ENCODE data around the gene PLEK.

DNA sequence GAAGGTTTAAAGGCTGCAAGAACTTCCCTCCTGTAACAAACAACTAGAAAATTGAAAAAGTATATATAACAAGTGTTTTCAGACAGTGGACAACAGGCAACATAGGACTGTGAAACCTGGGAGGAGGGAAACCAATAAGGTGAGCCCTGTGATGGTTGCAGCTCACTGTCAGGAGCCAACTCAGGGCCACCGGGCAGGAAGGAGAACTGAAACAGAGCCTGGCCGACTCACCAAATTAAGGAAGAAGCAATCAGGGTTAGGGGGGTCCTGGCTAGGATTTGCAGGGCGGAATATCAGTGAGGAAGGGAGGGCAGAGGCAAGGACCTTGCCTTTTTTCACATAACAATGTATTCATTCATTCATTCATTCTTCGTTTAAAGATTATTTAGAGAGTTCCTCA, 23.5 kb upstream of the PLEK start:
- TF ChIP-seq POLR2A (IDR thresholded peaks at IDR 0.05) = no peak
- TF ChIP-seq, protein P1, sequence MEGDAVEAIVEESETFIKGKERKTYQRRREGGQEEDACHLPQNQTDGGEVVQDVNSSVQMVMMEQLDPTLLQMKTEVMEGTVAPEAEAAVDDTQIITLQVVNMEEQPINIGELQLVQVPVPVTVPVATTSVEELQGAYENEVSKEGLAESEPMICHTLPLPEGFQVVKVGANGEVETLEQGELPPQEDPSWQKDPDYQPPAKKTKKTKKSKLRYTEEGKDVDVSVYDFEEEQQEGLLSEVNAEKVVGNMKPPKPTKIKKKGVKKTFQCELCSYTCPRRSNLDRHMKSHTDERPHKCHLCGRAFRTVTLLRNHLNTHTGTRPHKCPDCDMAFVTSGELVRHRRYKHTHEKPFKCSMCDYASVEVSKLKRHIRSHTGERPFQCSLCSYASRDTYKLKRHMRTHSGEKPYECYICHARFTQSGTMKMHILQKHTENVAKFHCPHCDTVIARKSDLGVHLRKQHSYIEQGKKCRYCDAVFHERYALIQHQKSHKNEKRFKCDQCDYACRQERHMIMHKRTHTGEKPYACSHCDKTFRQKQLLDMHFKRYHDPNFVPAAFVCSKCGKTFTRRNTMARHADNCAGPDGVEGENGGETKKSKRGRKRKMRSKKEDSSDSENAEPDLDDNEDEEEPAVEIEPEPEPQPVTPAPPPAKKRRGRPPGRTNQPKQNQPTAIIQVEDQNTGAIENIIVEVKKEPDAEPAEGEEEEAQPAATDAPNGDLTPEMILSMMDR (IDR thresholded peaks at IDR 0.05) = no peak
